H9 (cell line): ENCODE measurements around the gene GLRA1. TPM values are rescaled to one million over a fixed set of nuclear protein-coding genes. Genes with fewer than 3 reads are reported as not detected.

Source experiments
- DNase-seq: peaks from one replicate; pipeline ENCODE4 v3.0.0-alpha.2; 2017
- H2AFZ ChIP-seq: one replicate; pipeline ENCODE4 v1.6.1; 2013; ENCODE audit warnings: mild to moderate bottlenecking, low read length, control low read depth, moderate library complexity
- H2AK5ac ChIP-seq: 2 replicates; pipeline ENCODE4 v1.6.1; 2013; ENCODE audit warnings: low read length, control low read depth, mixed read lengths; ENCODE audit not compliant: insufficient read length
- H2BK120ac ChIP-seq: one replicate; pipeline ENCODE4 v1.6.1; 2013; ENCODE audit warnings: low read depth, mild to moderate bottlenecking, low read length, control low read depth, inconsistent platforms; ENCODE audit not compliant: poor library complexity, severe bottlenecking
- H2BK12ac ChIP-seq: 2 replicates; pipeline ENCODE4 v1.6.1; 2013; ENCODE audit warnings: low read length, control low read depth, mixed read lengths, low read depth; ENCODE audit not compliant: insufficient read length
- H2BK15ac ChIP-seq: 2 replicates; pipeline ENCODE4 v1.6.1; 2013; ENCODE audit warnings: low read depth, low read length, control low read depth
- H2BK20ac ChIP-seq: one replicate; pipeline ENCODE4 v1.6.1; 2013; ENCODE audit warnings: low read depth, mild to moderate bottlenecking, low read length, control low read depth, inconsistent platforms; ENCODE audit not compliant: poor library complexity, severe bottlenecking
- H2BK5ac ChIP-seq: 2 replicates; pipeline ENCODE4 v1.6.1; 2013; ENCODE audit warnings: low read length, control low read depth, mixed read lengths; ENCODE audit not compliant: insufficient read length
- H3K14ac ChIP-seq: 2 replicates; pipeline ENCODE4 v1.6.1; 2013; ENCODE audit warnings: low read length, control low read depth; ENCODE audit not compliant: insufficient read depth
- H3K18ac ChIP-seq: 2 replicates; pipeline ENCODE4 v1.6.1; 2013; ENCODE audit warnings: low read depth, mild to moderate bottlenecking, mixed read lengths, low read length, control low read depth; ENCODE audit not compliant: insufficient read length
- H3K23ac ChIP-seq: 2 replicates; pipeline ENCODE4 v1.6.1; 2013; ENCODE audit warnings: low read length, control low read depth, mixed read lengths, low read depth; ENCODE audit not compliant: insufficient read length
- H3K23me2 ChIP-seq: 2 replicates; pipeline ENCODE4 v1.6.1; 2013; ENCODE audit warnings: low read depth, mild to moderate bottlenecking, mixed read lengths, low read length, control low read depth; ENCODE audit not compliant: insufficient read length, poor library complexity, severe bottlenecking
- H3K27ac ChIP-seq: 2 replicates; pipeline ENCODE4 v1.5.1; 2013; ENCODE audit warnings: low read length, control low read depth, mixed read lengths, low read depth; ENCODE audit not compliant: insufficient read length
- H3K27me3 ChIP-seq: 2 replicates; pipeline ENCODE4 v1.6.1; 2013; ENCODE audit warnings: low read length, control low read depth, inconsistent platforms; ENCODE audit not compliant: insufficient read depth
- H3K4ac ChIP-seq: 2 replicates; pipeline ENCODE4 v1.6.1; 2013; ENCODE audit warnings: low read depth, mild to moderate bottlenecking, control low read depth, inconsistent platforms, low read length, moderate library complexity
- H3K4me1 ChIP-seq: 2 replicates; pipeline ENCODE4 v1.6.1; 2013; ENCODE audit warnings: low read length, control low read depth, inconsistent platforms; ENCODE audit not compliant: insufficient read depth
- H3K4me2 ChIP-seq: 2 replicates; pipeline ENCODE4 v1.6.1; 2013; ENCODE audit warnings: low read length, control low read depth, mixed read lengths; ENCODE audit not compliant: insufficient read length, insufficient read depth
- H3K56ac ChIP-seq: 2 replicates; pipeline ENCODE4 v1.6.1; 2013; ENCODE audit warnings: low read depth, mild to moderate bottlenecking, mixed read lengths, low read length, control low read depth; ENCODE audit not compliant: insufficient read length
- H3K79me1 ChIP-seq: 2 replicates; pipeline ENCODE4 v1.6.1; 2013; ENCODE audit warnings: low read depth, mild to moderate bottlenecking, moderate library complexity, low read length, control low read depth, inconsistent platforms; ENCODE audit not compliant: insufficient read depth, poor library complexity, severe bottlenecking
- H3K79me2 ChIP-seq: 2 replicates; pipeline ENCODE4 v1.6.1; 2013; ENCODE audit warnings: low read length, control low read depth, inconsistent platforms; ENCODE audit not compliant: insufficient read depth
- H3K9ac ChIP-seq: 2 replicates; pipeline ENCODE4 v1.6.1; 2013; ENCODE audit warnings: low read length, control low read depth, mixed read lengths; ENCODE audit not compliant: insufficient read length; ENCODE audit errors: extremely low read depth
- H3K9me3 ChIP-seq: one replicate; pipeline ENCODE4 v1.6.1; 2013; ENCODE audit warnings: low read depth, low read length, inconsistent platforms; ENCODE audit not compliant: control insufficient read depth
- H3T11ph ChIP-seq: one replicate; pipeline ENCODE4 v1.6.1; 2013; ENCODE audit warnings: mild to moderate bottlenecking, low read length, control low read depth, inconsistent platforms
- H4K20me1 ChIP-seq: one replicate; pipeline ENCODE4 v1.6.1; 2013; ENCODE audit not compliant: control insufficient read depth, insufficient read length, insufficient read depth
- H4K5ac ChIP-seq: 2 replicates; pipeline ENCODE4 v1.6.1; 2013; ENCODE audit warnings: low read depth, mild to moderate bottlenecking, mixed read lengths, low read length, control low read depth; ENCODE audit not compliant: insufficient read length
- H4K8ac ChIP-seq: replicated peaks from 2 replicates; pipeline ENCODE4 v1.6.1; 2013; ENCODE audit warnings: low read length, control low read depth, mixed read lengths, low read depth; ENCODE audit not compliant: insufficient read length
- H4K91ac ChIP-seq: 2 replicates; pipeline ENCODE4 v1.6.1; 2013; ENCODE audit warnings: low read depth, mild to moderate bottlenecking, moderate library complexity, mixed read lengths, low read length, control low read depth; ENCODE audit not compliant: insufficient read length
- H3K27ac Mint-ChIP-seq, 3 experiments: 2 replicates in 2 of 3; 3 replicates in 1 of 3; pipeline ENCODE4 v1.8.0; 2020 to 2021; ENCODE audit warnings: mixed read lengths in 3 of 3, mild to moderate bottlenecking in 1 of 3, moderate library complexity in 1 of 3
- H3K27me3 Mint-ChIP-seq: 2 replicates; pipeline ENCODE4 v1.8.0; 2021; ENCODE audit warnings: low read depth, mild to moderate bottlenecking, moderate library complexity, mixed read lengths
- H3K36me3 Mint-ChIP-seq, 3 experiments: 2 replicates in 2 of 3; 3 replicates in 1 of 3; pipeline ENCODE4 v1.8.0; 2020 to 2021; ENCODE audit warnings: low read depth in 3 of 3, mixed read lengths in 3 of 3; ENCODE audit not compliant: insufficient read depth in 1 of 3
- H3K4me1 Mint-ChIP-seq, 2 experiments: 2 replicates each; pipeline ENCODE4 v1.8.0; 2020; ENCODE audit warnings: mixed read lengths in 2 of 2
- H3K4me3 Mint-ChIP-seq, 2 experiments: 2 replicates in 1 of 2; 3 replicates in 1 of 2; pipeline ENCODE4 v1.8.0; 2020 to 2021; ENCODE audit warnings: mild to moderate bottlenecking in 2 of 2, mixed read lengths in 2 of 2, moderate library complexity in 1 of 2
- H3K9me3 Mint-ChIP-seq, 2 experiments: 2 replicates in 1 of 2; 3 replicates in 1 of 2; pipeline ENCODE4 v1.8.0; 2020; ENCODE audit warnings: mild to moderate bottlenecking in 2 of 2, mixed read lengths in 2 of 2, moderate library complexity in 1 of 2
- total RNA-seq: library from RNA; stranded (reverse); gene quantifications from 2 replicates; pipeline ENCODE4 v1.2.1, GENCODE V29; 2021
- TF ChIP-seq, protein P1 (sequence below): fragments of 200-600 bp; sonication (generic); conservative IDR thresholded peaks from 3 replicates; pipeline ENCODE4 v1.8.0; 2021; ENCODE audit warnings: antibody characterized with exemption, mild to moderate bottlenecking

GLRA1 gene
- total RNA-seq, 1 experiment from 2014 or later: not detected

- Histone ChIP-seq H2BK5ac (no peak overlapping the region), H3K4me2 (no peak overlapping the region), H3K9me3 (no peaks in the 10 kb centered on the region), H4K5ac (no peak overlapping the region), H2BK20ac (no peak overlapping the region), H2AFZ (no peak overlapping the region), H3T11ph (no peak overlapping the region), H3K4me1 (no peaks in the 10 kb centered on the region; the same call in 1 of the 2 replicates), H3K18ac (no peak overlapping the region), H4K8ac (no peak overlapping the region), H4K91ac (no peak overlapping the region), H2AK5ac (no peak overlapping the region), H3K27me3 (peaks cover 3% of the 10 kb centered on the region), H3K79me1 (no peaks in the 10 kb centered on the region), H3K23me2 (no peaks in the 10 kb centered on the region), H3K27ac (no peak overlapping the region), H2BK12ac (no peak overlapping the region), H2BK120ac (no peak overlapping the region), H3K4ac (no peak overlapping the region), H3K56ac (no peak overlapping the region), H3K14ac (no peak overlapping the region), H3K23ac (no peak overlapping the region), H3K79me2 (no peaks in the 10 kb centered on the region), H2BK15ac (no peak overlapping the region), H4K20me1 (no peaks in the 10 kb centered on the region), H3K9ac (no peak overlapping the region)
- TF ChIP-seq, protein P1, sequence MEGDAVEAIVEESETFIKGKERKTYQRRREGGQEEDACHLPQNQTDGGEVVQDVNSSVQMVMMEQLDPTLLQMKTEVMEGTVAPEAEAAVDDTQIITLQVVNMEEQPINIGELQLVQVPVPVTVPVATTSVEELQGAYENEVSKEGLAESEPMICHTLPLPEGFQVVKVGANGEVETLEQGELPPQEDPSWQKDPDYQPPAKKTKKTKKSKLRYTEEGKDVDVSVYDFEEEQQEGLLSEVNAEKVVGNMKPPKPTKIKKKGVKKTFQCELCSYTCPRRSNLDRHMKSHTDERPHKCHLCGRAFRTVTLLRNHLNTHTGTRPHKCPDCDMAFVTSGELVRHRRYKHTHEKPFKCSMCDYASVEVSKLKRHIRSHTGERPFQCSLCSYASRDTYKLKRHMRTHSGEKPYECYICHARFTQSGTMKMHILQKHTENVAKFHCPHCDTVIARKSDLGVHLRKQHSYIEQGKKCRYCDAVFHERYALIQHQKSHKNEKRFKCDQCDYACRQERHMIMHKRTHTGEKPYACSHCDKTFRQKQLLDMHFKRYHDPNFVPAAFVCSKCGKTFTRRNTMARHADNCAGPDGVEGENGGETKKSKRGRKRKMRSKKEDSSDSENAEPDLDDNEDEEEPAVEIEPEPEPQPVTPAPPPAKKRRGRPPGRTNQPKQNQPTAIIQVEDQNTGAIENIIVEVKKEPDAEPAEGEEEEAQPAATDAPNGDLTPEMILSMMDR: no peak
- H3K36me3 Mint-ChIP-seq: peaks cover 0 to 6% (median 1%) of the 10 kb centered on the region in 3 experiments; a peak in 2 of 7 replicates
- peaks cover 7 to 8% of the 10 kb centered on the region in 2 experiments; a peak in 3 of 4 replicates for H3K4me1 Mint-ChIP-seq
- no peak for DNase-seq
- H3K27me3 Mint-ChIP-seq: peaks cover 71% of the 10 kb centered on the region
- no peak overlapping the region for H3K27ac Mint-ChIP-seq
- H3K4me3 Mint-ChIP-seq: no peak overlapping the region; a peak in 1 of 5 replicates
- peaks cover 3% of the 10 kb centered on the region in 2 experiments; a peak in 2 of 5 replicates for H3K9me3 Mint-ChIP-seq
Measured at GRCh38 chr5:151880324-151880723, 44.3 kb downstream of the GLRA1 start.
